Astrocyte (in vitro differentiated cells and primary cell): ENCODE data around the gene TAAR9. TPM values are rescaled to one million over a fixed set of nuclear protein-coding genes. Genes with fewer than 3 reads are reported as not detected.

Experiments
- DNase-seq: peaks from one replicate; pipeline ENCODE4 v3.0.0-alpha.2; 2010; ENCODE audit warnings: low read depth
- FAIRE-seq: peaks from 2 replicates; lab custom pipeline; 2011; peaks lifted over from hg19 to GRCh38; lab: Jason Lieb, UNC
- H2AFZ ChIP-seq: 2 replicates; pipeline ENCODE4 v1.6.0; 2012; ENCODE audit warnings: low read depth, low read length, inconsistent platforms
- H3K27ac ChIP-seq: 2 replicates; pipeline ENCODE4 v1.5.1; 2011; ENCODE audit warnings: low read depth, low read length, inconsistent platforms
- H3K27me3 ChIP-seq: 2 replicates; pipeline ENCODE4 v1.6.0; 2011; ENCODE audit warnings: low read length, inconsistent platforms; ENCODE audit not compliant: insufficient read depth
- H3K36me3 ChIP-seq: 2 replicates; pipeline ENCODE4 v1.5.1; 2011; ENCODE audit warnings: low read length, inconsistent platforms; ENCODE audit not compliant: insufficient read depth
- H3K4me1 ChIP-seq: 2 replicates; pipeline ENCODE4 v1.5.1; 2011; ENCODE audit warnings: low read length, inconsistent platforms; ENCODE audit not compliant: insufficient read depth
- H3K4me2 ChIP-seq: 2 replicates; pipeline ENCODE4 v1.6.0; 2012; ENCODE audit warnings: low read length, inconsistent platforms
- H3K4me3 ChIP-seq: 2 replicates; pipeline ENCODE4 v1.5.1; 2011; ENCODE audit warnings: low read depth, mild to moderate bottlenecking, low read length, inconsistent platforms; ENCODE audit not compliant: insufficient read depth
- H3K79me2 ChIP-seq: 2 replicates; pipeline ENCODE4 v1.6.0; 2012; ENCODE audit warnings: mild to moderate bottlenecking, low read length, inconsistent platforms; ENCODE audit not compliant: insufficient read depth
- H3K9ac ChIP-seq: 2 replicates; pipeline ENCODE4 v1.6.0; 2012; ENCODE audit warnings: mild to moderate bottlenecking, low read length, inconsistent platforms
- H3K9me3 ChIP-seq: 2 replicates; pipeline ENCODE4 v1.5.1; 2012; ENCODE audit warnings: low read depth, mild to moderate bottlenecking, low read length, inconsistent platforms; ENCODE audit not compliant: insufficient read depth
- H4K20me1 ChIP-seq: 2 replicates; pipeline ENCODE4 v1.6.0; 2012; ENCODE audit warnings: low read length, inconsistent platforms; ENCODE audit not compliant: insufficient read depth
- H3K27ac Mint-ChIP-seq: one replicate; pipeline ENCODE4 v1.8.0; 2021; ENCODE audit warnings: mild to moderate bottlenecking, mixed read lengths; ENCODE audit not compliant: unreplicated experiment
- H3K27me3 Mint-ChIP-seq: one replicate; pipeline ENCODE4 v1.8.0; 2021; ENCODE audit warnings: low read depth, mixed read lengths; ENCODE audit not compliant: unreplicated experiment
- H3K36me3 Mint-ChIP-seq: one replicate; pipeline ENCODE4 v1.8.0; 2021; ENCODE audit warnings: low read depth, mixed read lengths; ENCODE audit not compliant: unreplicated experiment
- H3K4me1 Mint-ChIP-seq: one replicate; pipeline ENCODE4 v1.8.0; 2021; ENCODE audit warnings: low read depth, mixed read lengths; ENCODE audit not compliant: unreplicated experiment
- H3K4me3 Mint-ChIP-seq: one replicate; pipeline ENCODE4 v1.8.0; 2021; ENCODE audit warnings: mild to moderate bottlenecking, moderate library complexity, mixed read lengths; ENCODE audit not compliant: unreplicated experiment
- H3K9me3 Mint-ChIP-seq: one replicate; pipeline ENCODE4 v1.8.0; 2021; ENCODE audit warnings: mild to moderate bottlenecking, mixed read lengths; ENCODE audit not compliant: unreplicated experiment
- EZH2 ChIP-seq: IDR thresholded peaks from 2 replicates; pipeline ENCODE4 v1.6.1; 2012; ENCODE audit warnings: mild to moderate bottlenecking, low read length, inconsistent platforms; ENCODE audit not compliant: insufficient read depth
- total RNA-seq: library from RNA; stranded (reverse); gene quantifications from 2 replicates; pipeline ENCODE4 v1.2.1, GENCODE V29; 2021
- TF ChIP-seq, protein P1 (sequence below): IDR thresholded peaks from 2 replicates; pipeline ENCODE4 v1.5.1; 2011; ENCODE audit warnings: low read depth, mild to moderate bottlenecking, inconsistent platforms, low read length, moderate library complexity; ENCODE audit not compliant: insufficient read depth

The TAAR9 gene
- total RNA-seq, 1 donor from 2014 or later, result not detected

DNA sequence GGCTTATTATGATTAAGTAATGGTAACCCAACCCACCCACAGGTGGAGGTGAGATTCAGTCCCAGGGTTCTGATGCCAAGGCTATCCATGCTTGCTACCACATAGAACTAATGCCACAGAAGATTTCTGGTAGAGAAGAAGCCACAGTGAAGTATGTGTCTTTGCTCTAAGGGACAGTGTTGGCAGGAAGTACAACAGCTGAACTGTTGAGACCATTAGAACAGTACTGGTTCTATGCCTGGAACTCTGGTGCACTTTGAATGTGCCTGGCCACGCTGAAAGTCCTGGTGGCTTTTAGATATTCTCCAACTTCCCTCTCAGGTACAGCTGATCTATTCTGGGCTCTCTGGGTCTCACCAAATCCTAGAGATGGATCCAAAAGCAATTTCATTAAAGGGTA, 32.9 kb upstream of the TAAR9 start:
- peaks cover 65% of the 10 kb centered on the region for H3K79me2 ChIP-seq
- H3K9me3 Mint-ChIP-seq, result no peaks in the 10 kb centered on the region
- H3K27me3 Mint-ChIP-seq, result no peaks in the 10 kb centered on the region
- H3K36me3 ChIP-seq, result peaks cover 5% of the 10 kb centered on the region
- TF ChIP-seq, protein P1, sequence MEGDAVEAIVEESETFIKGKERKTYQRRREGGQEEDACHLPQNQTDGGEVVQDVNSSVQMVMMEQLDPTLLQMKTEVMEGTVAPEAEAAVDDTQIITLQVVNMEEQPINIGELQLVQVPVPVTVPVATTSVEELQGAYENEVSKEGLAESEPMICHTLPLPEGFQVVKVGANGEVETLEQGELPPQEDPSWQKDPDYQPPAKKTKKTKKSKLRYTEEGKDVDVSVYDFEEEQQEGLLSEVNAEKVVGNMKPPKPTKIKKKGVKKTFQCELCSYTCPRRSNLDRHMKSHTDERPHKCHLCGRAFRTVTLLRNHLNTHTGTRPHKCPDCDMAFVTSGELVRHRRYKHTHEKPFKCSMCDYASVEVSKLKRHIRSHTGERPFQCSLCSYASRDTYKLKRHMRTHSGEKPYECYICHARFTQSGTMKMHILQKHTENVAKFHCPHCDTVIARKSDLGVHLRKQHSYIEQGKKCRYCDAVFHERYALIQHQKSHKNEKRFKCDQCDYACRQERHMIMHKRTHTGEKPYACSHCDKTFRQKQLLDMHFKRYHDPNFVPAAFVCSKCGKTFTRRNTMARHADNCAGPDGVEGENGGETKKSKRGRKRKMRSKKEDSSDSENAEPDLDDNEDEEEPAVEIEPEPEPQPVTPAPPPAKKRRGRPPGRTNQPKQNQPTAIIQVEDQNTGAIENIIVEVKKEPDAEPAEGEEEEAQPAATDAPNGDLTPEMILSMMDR, result no peak
- no peak for TF ChIP-seq EZH2
- DNase-seq (no peak), FAIRE-seq (no peak)
- H3K27me3 ChIP-seq, result no peaks in the 10 kb centered on the region
- H3K27ac Mint-ChIP-seq, result no peak overlapping the region
- no peaks in the 10 kb centered on the region for H3K4me1 ChIP-seq
- H3K4me3 ChIP-seq, result no peak overlapping the region
- H2AFZ ChIP-seq, result no peak overlapping the region
- H3K9ac ChIP-seq, result no peak overlapping the region
- peaks cover 60% of the 10 kb centered on the region for H4K20me1 ChIP-seq
- H3K4me2 ChIP-seq, result no peak overlapping the region
- no peak overlapping the region for H3K27ac ChIP-seq
- no peaks in the 10 kb centered on the region for H3K9me3 ChIP-seq
- peaks cover 12% of the 10 kb centered on the region for H3K36me3 Mint-ChIP-seq
- H3K4me1 Mint-ChIP-seq, result peaks cover 17% of the 10 kb centered on the region
- no peak overlapping the region for H3K4me3 Mint-ChIP-seq

DNA sequence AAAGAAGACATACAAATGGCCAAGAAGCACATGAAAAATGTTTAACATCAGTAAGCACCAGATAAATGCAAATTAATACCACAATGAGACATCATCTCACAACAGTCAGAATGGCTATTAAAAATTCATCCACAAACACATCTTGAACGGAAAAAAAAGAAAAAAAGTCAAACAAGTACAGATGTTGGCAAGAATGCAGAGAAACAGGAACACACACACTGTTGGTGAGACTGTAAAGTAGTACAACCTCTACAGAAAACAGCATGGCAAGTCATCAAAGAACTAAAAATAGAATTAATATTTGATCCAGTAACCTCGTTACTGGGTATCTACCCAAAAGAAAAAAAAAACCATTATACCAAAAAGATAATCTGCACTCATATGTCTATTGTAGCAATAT, 31.6 kb upstream of the TAAR9 start:
- Histone ChIP-seq H3K4me1 (peaks cover 4% of the 10 kb centered on the region), H3K27ac (no peak overlapping the region), H3K27me3 (no peaks in the 10 kb centered on the region), H3K79me2 (peaks cover 77% of the 10 kb centered on the region), H4K20me1 (peaks cover 70% of the 10 kb centered on the region), H3K36me3 (peaks cover 5% of the 10 kb centered on the region), H3K4me3 (no peak overlapping the region), H3K9me3 (no peaks in the 10 kb centered on the region), H3K9ac (no peak overlapping the region), H2AFZ (no peak overlapping the region), H3K4me2 (no peak overlapping the region)
- Mint-ChIP-seq H3K4me1 (peaks cover 27% of the 10 kb centered on the region), H3K9me3 (no peaks in the 10 kb centered on the region), H3K36me3 (peaks cover 9% of the 10 kb centered on the region), H3K4me3 (no peak overlapping the region), H3K27me3 (no peaks in the 10 kb centered on the region), H3K27ac (no peak overlapping the region)
- no peak for FAIRE-seq
- no peak for DNase-seq
- TF ChIP-seq, protein P1, result no peak
- no peak for TF ChIP-seq EZH2

DNA sequence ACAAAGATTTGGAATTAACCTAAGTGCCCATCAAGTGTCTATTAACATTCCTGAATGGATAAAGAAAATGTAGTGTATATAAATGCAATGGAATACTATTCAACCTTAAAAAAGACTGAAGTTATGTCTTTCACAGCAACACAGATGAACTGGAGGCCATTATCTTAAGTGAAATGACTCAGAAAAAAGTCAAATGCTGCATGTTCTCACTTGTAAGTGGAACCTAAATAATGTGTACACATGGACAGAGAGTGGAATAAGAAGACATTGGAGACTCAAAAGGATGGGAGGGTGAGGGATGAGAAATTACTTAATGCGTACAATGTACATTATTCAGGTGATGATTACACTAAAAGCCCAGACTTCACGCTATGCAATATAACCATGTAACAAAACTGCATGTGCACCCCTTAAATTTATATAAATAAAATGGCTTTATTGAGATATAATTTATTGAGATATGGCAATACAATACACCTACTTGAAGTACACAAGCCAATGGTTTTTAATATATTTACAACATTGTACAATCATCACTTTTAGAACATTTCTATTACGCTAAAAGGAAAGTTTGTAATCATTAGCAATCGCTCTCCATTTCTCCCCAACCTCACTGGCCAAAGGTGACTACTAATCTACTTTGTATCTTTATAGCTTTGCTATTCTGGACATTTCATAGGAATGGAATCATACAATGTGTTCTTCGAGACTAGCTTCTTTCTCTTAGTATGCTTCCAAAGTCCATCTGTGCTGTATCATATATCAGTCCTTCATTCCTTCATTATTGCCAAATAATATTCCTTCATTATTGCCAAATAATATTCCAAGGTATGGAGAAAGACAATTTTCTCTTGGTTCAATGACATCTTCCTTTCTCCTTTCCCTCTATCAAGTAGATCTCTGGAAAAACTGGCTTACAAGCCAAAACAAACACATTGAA, 30.9 kb upstream of the TAAR9 start:
- Histone ChIP-seq H3K4me2 (no peak overlapping the region), H3K36me3 (peaks cover 3% of the 10 kb centered on the region), H4K20me1 (peaks cover 75% of the 10 kb centered on the region), H3K9me3 (no peaks in the 10 kb centered on the region), H3K4me1 (peaks cover 4% of the 10 kb centered on the region), H3K27me3 (no peaks in the 10 kb centered on the region), H3K79me2 (peaks cover 84% of the 10 kb centered on the region), H3K9ac (no peak overlapping the region), H3K27ac (no peak overlapping the region), H2AFZ (no peak overlapping the region), H3K4me3 (no peak overlapping the region)
- TF ChIP-seq, protein P1, result no peak
- no peak for TF ChIP-seq EZH2
- no peak overlapping the region for H3K27ac Mint-ChIP-seq
- no peaks in the 10 kb centered on the region for H3K9me3 Mint-ChIP-seq
- no peaks in the 10 kb centered on the region for H3K27me3 Mint-ChIP-seq
- no peak overlapping the region for H3K4me3 Mint-ChIP-seq
- no peak for FAIRE-seq
- H3K36me3 Mint-ChIP-seq, result peaks cover 8% of the 10 kb centered on the region
- peaks cover 29% of the 10 kb centered on the region for H3K4me1 Mint-ChIP-seq
- no peak for DNase-seq
